HG03139 (cell line): ENCODE measurements around the gene SDCBP2.

ENCODE experiments used
- ATAC-seq: cut with Tn5 transposase; IDR thresholded peaks from one replicate; pipeline ENCODE4 v1.9.1; 2021; ENCODE audit not compliant: unreplicated experiment

SDCBP2 gene

GRCh38 chr20:1315804-1316203 lies 13.1 kb downstream of the SDCBP2 start:
- ATAC-seq: no peak

- ATAC-seq: no peak
Observed at GRCh38 chr20:1313236-1313964, 15.5 kb downstream of the SDCBP2 start.

GRCh38 chr20:1312904-1313235 lies 16.1 kb downstream of the SDCBP2 start:
- ATAC-seq: no peak

GRCh38 chr20:1312308-1312707 lies 16.6 kb downstream of the SDCBP2 start:
- ATAC-seq: no peak

- ATAC-seq: no peak
Observed at GRCh38 chr20:1310506-1311190, 18.3 kb downstream of the SDCBP2 start.

- no peak for ATAC-seq
Observed at GRCh38 chr20:1310071-1310470, 18.9 kb downstream of the SDCBP2 start.

- no peak for ATAC-seq
Observed at GRCh38 chr20:1309439-1309847, 19.5 kb downstream of the SDCBP2 start.

GRCh38 chr20:1308702-1309095 lies 20.2 kb downstream of the SDCBP2 start:
- no peak for ATAC-seq

- no peak for ATAC-seq
Observed at GRCh38 chr20:1308067-1308701, 20.8 kb downstream of the SDCBP2 start.

GRCh38 chr20:1307571-1307971 lies 21.4 kb downstream of the SDCBP2 start:
- ATAC-seq: no peak

GRCh38 chr20:1307171-1307570 lies 21.8 kb downstream of the SDCBP2 start:
- no peak for ATAC-seq

- ATAC-seq: no peak
Observed at GRCh38 chr20:1306316-1307135, 22.4 kb downstream of the SDCBP2 start.

- ATAC-seq: no peak
Observed at GRCh38 chr20:1305712-1306111, 23.2 kb downstream of the SDCBP2 start.

- ATAC-seq: no peak
Observed at GRCh38 chr20:1304710-1305515, 24.0 kb downstream of the SDCBP2 start.

GRCh38 chr20:1302685-1303541 lies 26.0 kb downstream of the SDCBP2 start:
- ATAC-seq: no peak

- no peak for ATAC-seq
Observed at GRCh38 chr20:1301031-1301529, 27.9 kb downstream of the SDCBP2 start.

- no peak for ATAC-seq
Observed at GRCh38 chr20:1300083-1300840, 28.7 kb downstream of the SDCBP2 start.

GRCh38 chr20:1299522-1299921 lies 29.4 kb downstream of the SDCBP2 start:
- ATAC-seq: no peak
